HG03196 (cell line): ENCODE measurements around the gene DNAI1.

Experiments used
- ATAC-seq: cut with Tn5 transposase; IDR thresholded peaks from one replicate; pipeline ENCODE4 v1.9.1; 2021; ENCODE audit not compliant: unreplicated experiment

Gene DNAI1

GRCh38 chr9:34510497-34511468 is 52.2 kb downstream of the DNAI1 start:
- no peak for ATAC-seq

- ATAC-seq: no peak
Measured at GRCh38 chr9:34512131-34513078, 53.8 kb downstream of the DNAI1 start.

GRCh38 chr9:34513567-34514214 is 55.1 kb downstream of the DNAI1 start:
- no peak for ATAC-seq

GRCh38 chr9:34514401-34514800 is 55.8 kb downstream of the DNAI1 start:
- no peak for ATAC-seq

GRCh38 chr9:34514816-34515215 is 56.2 kb downstream of the DNAI1 start:
- ATAC-seq: no peak

GRCh38 chr9:34515959-34516358 is 57.4 kb downstream of the DNAI1 start:
- ATAC-seq: no peak

GRCh38 chr9:34517185-34517584 is 58.6 kb downstream of the DNAI1 start:
- no peak for ATAC-seq

- no peak for ATAC-seq
Measured at GRCh38 chr9:34518110-34518616, 59.6 kb downstream of the DNAI1 start.

GRCh38 chr9:34518896-34519295 is 60.3 kb downstream of the DNAI1 start:
- ATAC-seq: no peak

- no peak for ATAC-seq
Measured at GRCh38 chr9:34519321-34520020, 60.9 kb downstream of the DNAI1 start.

GRCh38 chr9:34520096-34520495 is 61.5 kb downstream of the DNAI1 start:
- ATAC-seq: no peak

- ATAC-seq: no peak
Measured at GRCh38 chr9:34520505-34521385, 62.1 kb downstream of the DNAI1 start.

GRCh38 chr9:34521406-34522045 is 62.9 kb downstream of the DNAI1 start:
- no peak for ATAC-seq

- ATAC-seq: no peak
Measured at GRCh38 chr9:34522091-34522887, 63.7 kb downstream of the DNAI1 start.

- ATAC-seq: peak; percentile 76
Measured at GRCh38 chr9:34522971-34523797, 64.6 kb downstream of the DNAI1 start, which contains the start of gene ENHO. ENHO (minus strand) TSS chr9:34522990; CDS start chr9:34521695, 1,295 bp downstream.

- ATAC-seq: no peak
Measured at GRCh38 chr9:34524349-34524748, 65.7 kb downstream of the DNAI1 start.

GRCh38 chr9:34526026-34526425 is 67.4 kb downstream of the DNAI1 start:
- no peak for ATAC-seq
